HepG2 (cell line): ENCODE results near the gene CAPN15. TPM values are rescaled to one million over a fixed set of nuclear protein-coding genes. Genes with fewer than 3 reads are reported as not detected.

Source experiments
- ASH2L ChIP-seq: fragments of 300-600, 200-600 bp; sonication (generic); IDR thresholded peaks from 2 replicates; pipeline ENCODE4 v1.7.0; 2017; ENCODE audit warnings: low read depth, mild to moderate bottlenecking, moderate library complexity, mixed read lengths, low read length; ENCODE audit not compliant: insufficient read length
- KDM5B ChIP-seq: sonication (generic); formaldehyde crosslinking; IDR thresholded peaks from 2 replicates; pipeline ENCODE4 v1.4.0; 2020; ENCODE audit warnings: missing genetic modification reagents, mild to moderate bottlenecking, borderline replicate concordance
- SIN3A ChIP-seq: IDR thresholded peaks from 2 replicates; pipeline ENCODE4 v1.6.1; 2011; ENCODE audit warnings: low read depth, mild to moderate bottlenecking, control low read depth, low read length, borderline replicate concordance
- TFDP2 ChIP-seq: sonication (generic); formaldehyde crosslinking; IDR thresholded peaks from 2 replicates; pipeline ENCODE4 v1.4.0; 2020; ENCODE audit warnings: missing genetic modification reagents
- THAP11 ChIP-seq: IDR thresholded peaks from 2 replicates; pipeline ENCODE4 v1.6.1; 2016; ENCODE audit warnings: missing biosample characterization, missing genetic modification reagents
- ZNF724P ChIP-seq: sonication (generic); formaldehyde crosslinking; IDR thresholded peaks from 2 replicates; pipeline ENCODE4 v1.8.0; 2022; ENCODE audit warnings: missing genetic modification reagents, borderline replicate concordance
- polyA plus RNA-seq, 8 experiments: library from polyadenylated mRNA; depleted of rRNA in 3 of 8; stranded (reverse) in 7 of 8; unstranded in 1 of 8; fragments of >200 nt; fragmentation: Illumina TruSeq in 4 of 8; extraction: Trizol in 4 of 8; gene quantifications; 2 replicates each; pipeline versions ENCODE4 v1.2.1 to v1.2.3, GENCODE V29; 2011 to 2016; ENCODE audit warnings: low read depth in 4 of 8, missing spikeins in 1 of 8, mixed read lengths in 1 of 8; ENCODE audit not compliant: insufficient read depth in 1 of 8
- total RNA-seq, 5 experiments: library from RNA; depleted of rRNA; stranded (reverse); fragments of >200 nt; fragmentation: Illumina TruSeq; extraction: Trizol; gene quantifications; 2 replicates each; pipeline ENCODE4 v1.2.3, GENCODE V29; 2016; ENCODE audit warnings: low read depth in 1 of 5
- TF ChIP-seq, protein P1 (sequence below): sonication (generic); formaldehyde crosslinking; IDR thresholded peaks from 2 replicates; pipeline ENCODE4 v1.9.0; 2021; ENCODE audit warnings: mild to moderate bottlenecking, missing genetic modification reagents
- TF ChIP-seq, protein P2 (sequence below): sonication (generic); formaldehyde crosslinking; IDR thresholded peaks from 2 replicates; pipeline ENCODE4 v1.4.0; 2020; ENCODE audit warnings: low read depth, mild to moderate bottlenecking, missing genetic modification reagents
- TF ChIP-seq, protein P3 (sequence below): sonication (generic); formaldehyde crosslinking; IDR thresholded peaks from 2 replicates; pipeline ENCODE4 v1.8.1; 2022; ENCODE audit warnings: mild to moderate bottlenecking, missing genetic modification reagents

Gene CAPN15
- total and polyA plus RNA-seq, 2 of the 13 experiments (the other 11 are each of a cell fraction or from before 2014, with no cell fraction given) = 14.9 to 24.5 TPM

- TF ChIP-seq, protein P1, sequence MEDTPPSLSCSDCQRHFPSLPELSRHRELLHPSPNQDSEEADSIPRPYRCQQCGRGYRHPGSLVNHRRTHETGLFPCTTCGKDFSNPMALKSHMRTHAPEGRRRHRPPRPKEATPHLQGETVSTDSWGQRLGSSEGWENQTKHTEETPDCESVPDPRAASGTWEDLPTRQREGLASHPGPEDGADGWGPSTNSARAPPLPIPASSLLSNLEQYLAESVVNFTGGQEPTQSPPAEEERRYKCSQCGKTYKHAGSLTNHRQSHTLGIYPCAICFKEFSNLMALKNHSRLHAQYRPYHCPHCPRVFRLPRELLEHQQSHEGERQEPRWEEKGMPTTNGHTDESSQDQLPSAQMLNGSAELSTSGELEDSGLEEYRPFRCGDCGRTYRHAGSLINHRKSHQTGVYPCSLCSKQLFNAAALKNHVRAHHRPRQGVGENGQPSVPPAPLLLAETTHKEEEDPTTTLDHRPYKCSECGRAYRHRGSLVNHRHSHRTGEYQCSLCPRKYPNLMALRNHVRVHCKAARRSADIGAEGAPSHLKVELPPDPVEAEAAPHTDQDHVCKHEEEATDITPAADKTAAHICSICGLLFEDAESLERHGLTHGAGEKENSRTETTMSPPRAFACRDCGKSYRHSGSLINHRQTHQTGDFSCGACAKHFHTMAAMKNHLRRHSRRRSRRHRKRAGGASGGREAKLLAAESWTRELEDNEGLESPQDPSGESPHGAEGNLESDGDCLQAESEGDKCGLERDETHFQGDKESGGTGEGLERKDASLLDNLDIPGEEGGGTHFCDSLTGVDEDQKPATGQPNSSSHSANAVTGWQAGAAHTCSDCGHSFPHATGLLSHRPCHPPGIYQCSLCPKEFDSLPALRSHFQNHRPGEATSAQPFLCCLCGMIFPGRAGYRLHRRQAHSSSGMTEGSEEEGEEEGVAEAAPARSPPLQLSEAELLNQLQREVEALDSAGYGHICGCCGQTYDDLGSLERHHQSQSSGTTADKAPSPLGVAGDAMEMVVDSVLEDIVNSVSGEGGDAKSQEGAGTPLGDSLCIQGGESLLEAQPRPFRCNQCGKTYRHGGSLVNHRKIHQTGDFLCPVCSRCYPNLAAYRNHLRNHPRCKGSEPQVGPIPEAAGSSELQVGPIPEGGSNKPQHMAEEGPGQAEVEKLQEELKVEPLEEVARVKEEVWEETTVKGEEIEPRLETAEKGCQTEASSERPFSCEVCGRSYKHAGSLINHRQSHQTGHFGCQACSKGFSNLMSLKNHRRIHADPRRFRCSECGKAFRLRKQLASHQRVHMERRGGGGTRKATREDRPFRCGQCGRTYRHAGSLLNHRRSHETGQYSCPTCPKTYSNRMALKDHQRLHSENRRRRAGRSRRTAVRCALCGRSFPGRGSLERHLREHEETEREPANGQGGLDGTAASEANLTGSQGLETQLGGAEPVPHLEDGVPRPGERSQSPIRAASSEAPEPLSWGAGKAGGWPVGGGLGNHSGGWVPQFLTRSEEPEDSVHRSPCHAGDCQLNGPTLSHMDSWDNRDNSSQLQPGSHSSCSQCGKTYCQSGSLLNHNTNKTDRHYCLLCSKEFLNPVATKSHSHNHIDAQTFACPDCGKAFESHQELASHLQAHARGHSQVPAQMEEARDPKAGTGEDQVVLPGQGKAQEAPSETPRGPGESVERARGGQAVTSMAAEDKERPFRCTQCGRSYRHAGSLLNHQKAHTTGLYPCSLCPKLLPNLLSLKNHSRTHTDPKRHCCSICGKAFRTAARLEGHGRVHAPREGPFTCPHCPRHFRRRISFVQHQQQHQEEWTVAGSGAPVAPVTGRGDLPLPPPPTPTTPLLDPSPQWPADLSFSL = no peak
- TF ChIP-seq ZNF724P (peak; percentile 50; the same call in 1 of the 2 replicates), ASH2L (peak; percentile 77), TFDP2 (CRISPR knock-in tag) (peak; percentile 54; the same call in 1 of the 2 replicates), KDM5B (CRISPR knock-in tag) (peak; percentile 75), SIN3A (peak; percentile 42; the same call in 1 of the 2 replicates), THAP11 (CRISPR knock-in tag) (peak; percentile 75)
- TF ChIP-seq, protein P2, sequence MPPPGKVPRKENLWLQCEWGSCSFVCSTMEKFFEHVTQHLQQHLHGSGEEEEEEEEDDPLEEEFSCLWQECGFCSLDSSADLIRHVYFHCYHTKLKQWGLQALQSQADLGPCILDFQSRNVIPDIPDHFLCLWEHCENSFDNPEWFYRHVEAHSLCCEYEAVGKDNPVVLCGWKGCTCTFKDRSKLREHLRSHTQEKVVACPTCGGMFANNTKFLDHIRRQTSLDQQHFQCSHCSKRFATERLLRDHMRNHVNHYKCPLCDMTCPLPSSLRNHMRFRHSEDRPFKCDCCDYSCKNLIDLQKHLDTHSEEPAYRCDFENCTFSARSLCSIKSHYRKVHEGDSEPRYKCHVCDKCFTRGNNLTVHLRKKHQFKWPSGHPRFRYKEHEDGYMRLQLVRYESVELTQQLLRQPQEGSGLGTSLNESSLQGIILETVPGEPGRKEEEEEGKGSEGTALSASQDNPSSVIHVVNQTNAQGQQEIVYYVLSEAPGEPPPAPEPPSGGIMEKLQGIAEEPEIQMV = 0 out of 2 replicates have a peak, but pooled peaks have one; percentile 10
- TF ChIP-seq, protein P3, sequence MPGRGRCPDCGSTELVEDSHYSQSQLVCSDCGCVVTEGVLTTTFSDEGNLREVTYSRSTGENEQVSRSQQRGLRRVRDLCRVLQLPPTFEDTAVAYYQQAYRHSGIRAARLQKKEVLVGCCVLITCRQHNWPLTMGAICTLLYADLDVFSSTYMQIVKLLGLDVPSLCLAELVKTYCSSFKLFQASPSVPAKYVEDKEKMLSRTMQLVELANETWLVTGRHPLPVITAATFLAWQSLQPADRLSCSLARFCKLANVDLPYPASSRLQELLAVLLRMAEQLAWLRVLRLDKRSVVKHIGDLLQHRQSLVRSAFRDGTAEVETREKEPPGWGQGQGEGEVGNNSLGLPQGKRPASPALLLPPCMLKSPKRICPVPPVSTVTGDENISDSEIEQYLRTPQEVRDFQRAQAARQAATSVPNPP (CRISPR knock-in tag) = no peak
Observed at GRCh38 chr16:588889-589657, 61.6 kb downstream of the CAPN15 start (continued).
